GM12865 (cell line): ENCODE measurements around the gene ALDH5A1.

Experiments
- DNase-seq: peaks from one replicate; pipeline ENCODE4 v3.0.0; 2010; ENCODE audit warnings: low read depth
- H3K4me3 ChIP-seq: 2 replicates; pipeline ENCODE4 v1.5.1; 2011; ENCODE audit warnings: mild to moderate bottlenecking, low read depth, low read length, control low read depth
- TF ChIP-seq, protein P1 (sequence below): IDR thresholded peaks from 2 replicates; pipeline ENCODE4 v1.5.1; 2011; ENCODE audit warnings: low read length, control low read depth, low read depth, inconsistent platforms; ENCODE audit not compliant: insufficient read depth; ENCODE audit errors: missing control alignments

Gene ALDH5A1

GRCh38 chr6:24494821-24495795 is at the start of gene ALDH5A1:
Gene ALDH5A1, plus strand, starts transcription at chr6:24494969. Its CDS starts 28 bp downstream, at chr6:24494997.
- peak; percentile 85 for DNase-seq
- peak within 1 kb of the TSS; percentile 60 for H3K4me3 ChIP-seq

DNA sequence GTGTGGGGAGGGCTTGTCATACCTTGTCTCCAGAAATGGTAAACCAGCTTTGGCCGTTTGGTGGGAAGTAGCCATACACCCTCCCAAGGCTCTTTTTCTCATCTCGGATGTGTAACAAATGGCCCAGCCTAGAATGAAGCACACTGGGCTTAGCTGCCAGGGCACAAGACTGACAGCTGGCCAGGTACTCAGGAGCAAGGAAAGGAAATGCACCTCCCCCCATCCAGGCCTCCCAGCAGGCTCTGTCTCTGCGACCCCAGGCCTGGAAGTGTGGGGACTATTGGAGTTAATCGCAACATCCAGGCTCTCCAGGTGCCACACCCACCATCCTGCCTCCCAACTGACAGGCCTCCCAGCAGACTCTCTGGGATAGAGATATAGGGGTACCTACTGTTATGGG is 49.1 kb upstream of the ALDH5A1 start:
- TF ChIP-seq, protein P1, sequence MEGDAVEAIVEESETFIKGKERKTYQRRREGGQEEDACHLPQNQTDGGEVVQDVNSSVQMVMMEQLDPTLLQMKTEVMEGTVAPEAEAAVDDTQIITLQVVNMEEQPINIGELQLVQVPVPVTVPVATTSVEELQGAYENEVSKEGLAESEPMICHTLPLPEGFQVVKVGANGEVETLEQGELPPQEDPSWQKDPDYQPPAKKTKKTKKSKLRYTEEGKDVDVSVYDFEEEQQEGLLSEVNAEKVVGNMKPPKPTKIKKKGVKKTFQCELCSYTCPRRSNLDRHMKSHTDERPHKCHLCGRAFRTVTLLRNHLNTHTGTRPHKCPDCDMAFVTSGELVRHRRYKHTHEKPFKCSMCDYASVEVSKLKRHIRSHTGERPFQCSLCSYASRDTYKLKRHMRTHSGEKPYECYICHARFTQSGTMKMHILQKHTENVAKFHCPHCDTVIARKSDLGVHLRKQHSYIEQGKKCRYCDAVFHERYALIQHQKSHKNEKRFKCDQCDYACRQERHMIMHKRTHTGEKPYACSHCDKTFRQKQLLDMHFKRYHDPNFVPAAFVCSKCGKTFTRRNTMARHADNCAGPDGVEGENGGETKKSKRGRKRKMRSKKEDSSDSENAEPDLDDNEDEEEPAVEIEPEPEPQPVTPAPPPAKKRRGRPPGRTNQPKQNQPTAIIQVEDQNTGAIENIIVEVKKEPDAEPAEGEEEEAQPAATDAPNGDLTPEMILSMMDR: no peak
- DNase-seq: no peak
- H3K4me3 ChIP-seq: no peak overlapping the region

More at GRCh38 chr6:24494821-24495795, at the start of gene ALDH5A1:
- TF ChIP-seq, protein P1: peak; percentile 34

- DNase-seq: no peak
- TF ChIP-seq, protein P1: no peak
- no peak overlapping the region for H3K4me3 ChIP-seq
Observed at GRCh38 chr6:24446670-24447069, 48.1 kb upstream of the ALDH5A1 start.

DNA sequence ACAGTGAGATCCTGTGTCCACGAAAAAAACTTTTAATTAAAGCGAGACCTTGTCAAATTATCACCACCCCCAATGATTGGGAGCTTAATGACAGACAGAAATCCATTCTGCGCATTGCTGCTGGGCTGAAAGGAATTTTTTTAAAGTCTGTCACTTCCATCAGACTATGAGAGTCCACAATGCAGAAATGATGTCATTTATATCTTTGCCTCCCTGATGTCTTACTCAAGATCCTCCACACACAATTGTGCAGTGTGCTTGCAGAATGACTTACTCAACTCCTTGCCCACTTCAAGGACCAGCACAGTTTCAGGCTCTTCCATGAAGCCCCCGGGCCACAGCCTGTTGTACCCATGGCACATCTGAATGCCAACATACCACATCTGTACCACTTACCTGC is 46.4 kb upstream of the ALDH5A1 start:
- no peak for DNase-seq
- no peak overlapping the region for H3K4me3 ChIP-seq
- TF ChIP-seq, protein P1: no peak

DNA sequence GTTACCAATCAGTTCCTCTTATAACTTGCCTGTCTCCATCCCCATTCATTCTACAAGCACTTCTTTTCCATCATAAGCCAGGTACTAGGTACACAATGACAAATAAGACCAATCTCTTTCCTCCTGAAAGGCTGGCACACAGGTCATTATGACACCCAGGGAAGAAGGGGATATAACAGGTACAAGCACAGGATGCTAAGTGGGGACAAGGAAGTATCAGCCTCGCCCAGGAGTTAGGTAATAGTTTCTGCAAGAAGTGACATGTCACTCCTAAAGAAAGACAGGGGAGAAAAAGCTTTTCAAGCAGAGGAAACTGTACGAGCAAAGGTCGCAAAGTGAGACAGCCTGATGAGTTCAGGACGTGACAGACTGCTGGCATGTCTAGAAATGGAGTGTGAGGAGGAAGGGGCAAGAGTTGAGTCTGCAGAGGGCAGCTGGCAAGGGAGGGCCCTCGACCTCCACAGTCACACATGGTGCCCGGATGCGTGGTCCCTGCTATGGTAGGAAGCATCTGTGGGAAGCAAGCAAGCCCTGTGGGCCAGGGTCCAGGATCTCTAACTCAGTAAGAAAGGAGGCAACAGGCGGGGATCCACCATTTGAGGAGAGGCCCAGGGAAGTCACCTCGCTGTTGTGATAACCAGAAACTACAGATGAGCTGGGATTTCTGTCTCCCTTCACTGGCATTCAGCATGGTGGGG is 45.8 kb upstream of the ALDH5A1 start:
- TF ChIP-seq, protein P1: no peak
- DNase-seq: no peak
- no peak overlapping the region for H3K4me3 ChIP-seq

- H3K4me3 ChIP-seq: no peak overlapping the region
- no peak for DNase-seq
- TF ChIP-seq, protein P1: no peak
Observed at GRCh38 chr6:24451581-24452388, 43.0 kb upstream of the ALDH5A1 start.
